GM19467 (cell line): ENCODE data around the gene GBGT1.

ENCODE experiments used
- ATAC-seq: cut with Tn5 transposase; IDR thresholded peaks from one replicate; pipeline ENCODE4 v1.9.1; 2021; ENCODE audit warnings: mild to moderate bottlenecking, moderate library complexity; ENCODE audit not compliant: unreplicated experiment

The GBGT1 gene

GRCh38 chr9:133117271-133118178 is 46.2 kb downstream of the GBGT1 start:
- ATAC-seq: no peak

- no peak for ATAC-seq
Observed at GRCh38 chr9:133116346-133117231, 47.1 kb downstream of the GBGT1 start.

DNA sequence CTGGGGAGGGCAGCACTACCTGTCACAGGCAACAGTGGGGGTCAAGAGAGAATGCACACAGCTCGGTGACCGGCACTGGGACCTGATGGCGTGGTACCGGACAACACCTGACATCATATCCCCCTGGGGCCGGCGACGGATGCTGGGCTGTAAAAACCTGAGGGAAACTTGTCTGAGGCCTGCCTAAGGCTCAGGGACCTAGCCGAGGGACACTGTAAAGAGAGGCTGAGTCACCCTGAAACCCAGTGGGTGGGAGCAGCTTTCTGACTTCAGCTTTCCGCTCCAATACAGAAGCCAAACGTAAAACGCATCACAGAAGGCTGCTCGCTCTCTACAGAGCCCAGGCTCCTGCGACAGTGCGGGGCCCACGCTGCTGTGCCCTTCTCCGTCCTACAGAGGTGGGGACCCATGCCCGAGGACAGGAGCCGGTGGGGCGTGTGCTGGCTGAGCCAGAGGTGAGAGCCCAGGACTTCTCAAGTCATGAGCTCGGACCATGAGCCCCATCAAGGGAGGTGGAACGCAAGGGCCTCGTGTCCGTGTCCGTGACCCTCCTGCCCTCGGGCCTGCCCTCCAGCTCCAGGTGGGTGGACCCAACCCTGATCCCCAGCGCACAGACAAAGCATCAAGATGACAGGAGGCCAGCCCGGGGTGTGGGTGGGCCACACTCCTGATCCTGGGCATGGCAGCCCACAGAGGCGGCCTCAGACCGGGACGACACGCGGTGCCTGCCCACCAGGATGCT is 47.9 kb downstream of the GBGT1 start:
- ATAC-seq: no peak

DNA sequence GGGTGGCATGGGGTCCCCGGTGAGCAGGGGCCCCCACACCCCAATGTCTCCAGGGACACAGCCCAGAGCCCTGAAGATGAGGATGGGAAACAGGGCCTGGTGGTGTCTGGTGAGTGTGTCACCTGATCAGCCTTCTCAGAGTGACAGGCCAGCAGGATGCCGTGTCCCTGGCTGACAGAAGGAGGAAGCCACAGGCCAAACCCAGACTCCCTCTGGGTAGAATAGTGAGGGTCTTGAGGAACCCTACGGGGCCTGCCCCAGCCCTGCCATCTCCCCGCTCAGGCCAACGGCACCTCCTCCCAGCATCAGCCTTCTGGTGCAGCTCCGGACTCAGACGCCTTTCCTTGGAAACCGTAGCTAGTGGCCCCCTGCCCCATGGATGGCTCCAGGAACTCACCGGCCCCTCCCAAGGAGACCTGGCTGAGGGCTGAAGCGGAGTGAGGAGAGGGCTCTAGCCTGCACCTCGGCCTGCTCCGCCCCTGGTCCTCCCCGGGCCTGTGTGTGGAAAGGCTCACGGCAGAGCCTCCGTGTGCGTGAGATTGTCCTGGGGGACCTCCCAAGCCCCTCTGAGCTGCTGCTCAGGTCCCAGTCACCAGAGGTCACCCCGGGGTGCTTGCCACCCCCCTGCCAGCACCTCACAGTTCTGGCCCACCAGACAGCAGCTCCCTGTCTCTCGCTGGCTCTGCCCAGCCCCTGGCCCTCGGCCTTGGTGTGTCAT is 48.7 kb downstream of the GBGT1 start:
- ATAC-seq: no peak

DNA sequence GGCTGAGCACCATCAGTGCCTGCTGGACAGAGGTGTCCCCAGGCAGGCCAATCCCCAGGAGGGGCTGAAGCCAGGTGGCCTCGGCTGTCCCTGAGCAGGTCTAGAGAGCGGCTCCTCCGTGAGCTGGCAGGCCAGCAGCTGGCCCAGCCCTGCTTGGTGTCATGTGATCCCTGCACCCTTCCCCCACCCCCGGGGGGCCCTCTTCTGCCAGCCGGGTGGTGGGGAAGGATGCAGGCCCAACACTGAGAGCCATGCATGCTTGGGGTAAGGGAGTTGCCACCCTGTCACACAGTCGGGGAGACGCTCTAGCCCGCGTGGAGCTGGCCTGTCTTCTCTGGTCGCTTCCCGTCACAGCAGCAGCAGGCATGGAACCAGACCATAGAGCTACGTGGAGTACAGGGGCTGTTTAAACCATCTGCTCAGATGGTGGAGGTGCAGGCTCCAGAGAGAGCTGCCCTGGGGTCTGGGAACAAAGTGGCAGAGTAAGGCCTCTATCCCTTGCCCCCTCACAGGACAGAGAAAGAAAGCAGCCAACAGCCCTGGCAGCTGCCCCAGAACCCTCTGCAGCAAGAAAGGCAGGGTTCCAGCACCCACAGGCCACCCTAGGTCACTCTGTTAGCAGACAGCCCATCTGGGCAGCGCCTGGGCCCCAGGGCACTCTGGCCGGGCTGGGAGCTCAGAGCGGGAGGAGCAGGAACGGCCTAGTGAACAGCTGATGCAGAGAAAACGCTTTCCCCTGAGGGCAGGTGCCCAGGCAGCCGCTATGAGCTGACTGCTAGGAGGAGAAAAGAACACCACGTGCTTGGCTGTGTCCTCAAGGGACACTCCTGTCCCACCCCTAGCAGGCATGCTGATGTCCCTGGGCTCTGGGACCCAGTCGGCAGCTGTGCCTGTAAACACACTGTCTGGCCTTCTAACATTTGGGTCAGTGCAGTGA is 49.5 kb downstream of the GBGT1 start:
- no peak for ATAC-seq

- no peak for ATAC-seq
Observed at GRCh38 chr9:133113163-133113948, 50.4 kb downstream of the GBGT1 start.

- no peak for ATAC-seq
Observed at GRCh38 chr9:133112663-133113026, 51.1 kb downstream of the GBGT1 start.

DNA sequence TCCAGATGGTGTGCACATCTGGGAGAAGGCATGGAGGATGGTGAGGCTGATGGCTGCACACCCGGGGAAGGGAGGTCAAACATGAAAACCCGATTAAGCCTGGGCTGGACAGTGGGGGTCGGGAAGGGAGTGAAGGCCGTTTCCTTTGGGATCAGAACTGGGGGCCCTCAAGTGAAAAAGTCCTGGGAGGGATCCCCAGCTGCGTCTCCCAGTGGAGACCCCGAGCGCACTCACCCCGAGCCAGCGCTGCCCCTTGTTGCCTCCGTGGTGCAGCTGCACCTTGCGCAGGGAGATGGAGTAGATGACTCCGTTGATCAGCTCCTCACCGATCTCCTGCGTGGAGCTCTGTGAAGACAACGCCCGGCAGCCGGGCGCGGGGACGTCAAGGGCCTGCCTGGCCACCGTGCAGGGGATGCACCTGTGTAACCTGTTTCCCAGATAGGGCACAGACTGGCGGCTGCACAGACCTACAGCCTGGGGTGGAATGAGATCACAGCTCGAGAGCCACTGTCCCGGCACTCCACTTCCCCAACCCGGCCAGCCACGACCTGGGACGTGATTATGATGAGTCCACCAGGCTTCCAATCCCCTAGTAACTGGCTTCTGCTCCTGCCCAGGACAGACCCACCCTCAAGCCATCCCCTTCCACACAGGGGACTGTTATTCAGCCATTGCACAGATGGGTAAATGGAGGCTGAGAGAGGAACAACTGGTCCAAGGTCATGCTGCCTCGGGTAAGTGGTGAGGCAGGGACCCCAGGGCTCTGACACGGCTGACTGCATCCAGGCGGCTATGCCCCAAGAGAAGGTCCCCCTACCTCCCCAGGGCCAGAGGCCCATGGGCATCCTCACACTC is 51.7 kb downstream of the GBGT1 start:
- ATAC-seq: no peak

DNA sequence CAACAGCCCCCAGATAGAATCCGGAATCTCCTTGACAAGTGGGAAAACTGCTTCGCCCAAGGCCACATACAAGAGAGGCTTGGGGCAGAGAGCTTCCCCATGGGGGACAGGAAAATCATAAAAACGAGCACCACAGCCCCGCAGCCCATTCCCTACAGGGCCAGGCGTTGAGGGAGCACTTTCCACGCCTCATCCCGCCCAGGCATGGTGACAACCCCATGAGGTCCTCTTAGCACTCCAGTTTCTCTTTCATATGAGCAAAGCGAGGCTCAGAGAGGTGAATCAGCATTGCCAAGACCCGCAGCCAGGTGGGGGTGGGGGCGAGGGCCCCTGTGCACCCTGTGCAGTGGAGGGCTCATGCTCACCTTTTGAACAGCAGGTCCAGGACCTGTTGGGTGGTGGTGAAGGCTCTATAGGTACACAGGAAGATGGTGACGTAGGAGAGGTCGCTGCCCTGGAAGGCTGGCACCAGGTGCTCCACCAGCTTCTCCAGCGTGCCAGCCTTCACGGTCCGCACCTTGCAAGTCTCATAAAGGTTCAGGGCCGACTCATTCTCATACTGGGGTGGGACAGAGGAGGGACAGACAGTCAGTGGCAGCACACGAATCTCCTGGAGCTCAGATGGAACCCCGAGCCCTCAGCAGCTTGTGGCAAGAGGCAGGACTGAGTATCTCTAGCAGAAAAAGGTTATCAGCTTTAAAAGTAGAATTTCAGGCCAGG is 53.6 kb downstream of the GBGT1 start:
- ATAC-seq: no peak

- no peak for ATAC-seq
Observed at GRCh38 chr9:133108794-133109641, 54.7 kb downstream of the GBGT1 start.

DNA sequence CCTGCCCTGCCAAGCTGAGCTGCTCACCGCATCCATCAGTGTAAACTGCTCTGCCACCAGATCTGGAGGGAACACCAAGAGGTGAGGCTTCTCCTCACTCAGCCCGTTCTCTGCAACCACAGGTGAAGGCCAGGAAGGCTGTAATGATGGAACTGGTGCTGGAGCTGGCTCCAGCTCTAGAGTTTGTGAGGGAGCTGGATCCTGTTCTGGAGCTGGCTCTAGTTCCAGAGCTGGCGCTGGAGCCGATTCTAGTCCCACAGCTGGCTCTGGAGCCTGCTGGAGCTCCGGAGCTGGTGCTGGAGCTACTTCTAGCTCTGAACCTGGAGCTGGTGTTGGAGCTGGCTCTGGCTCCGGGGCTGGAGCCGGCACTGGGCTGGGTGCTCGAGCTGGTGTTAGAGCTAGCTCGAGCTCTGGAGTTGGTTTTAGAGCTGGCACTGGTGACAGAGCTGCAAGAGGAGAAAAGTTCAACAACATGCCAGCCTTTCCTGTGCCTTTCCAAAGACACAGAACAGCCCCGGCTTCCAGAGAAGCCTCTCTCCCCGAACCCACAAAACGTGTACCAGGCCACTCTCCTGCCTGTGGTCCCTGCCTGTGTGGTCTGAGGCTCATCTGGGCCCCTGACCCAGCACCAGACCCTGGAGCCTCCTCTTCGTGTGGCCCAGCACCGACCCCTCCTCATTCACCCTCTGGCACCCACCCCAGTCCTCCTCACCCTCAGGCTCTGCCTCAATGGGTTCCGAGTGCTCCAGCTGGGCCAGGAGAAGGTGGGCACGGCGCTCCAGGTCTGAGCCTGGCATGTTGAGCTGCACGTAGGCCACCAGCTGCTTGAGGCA is 55.5 kb downstream of the GBGT1 start:
- ATAC-seq: no peak

GRCh38 chr9:133107245-133107722 is 56.4 kb downstream of the GBGT1 start:
- no peak for ATAC-seq

- no peak for ATAC-seq
Observed at GRCh38 chr9:133106511-133107244, 57.0 kb downstream of the GBGT1 start.

DNA sequence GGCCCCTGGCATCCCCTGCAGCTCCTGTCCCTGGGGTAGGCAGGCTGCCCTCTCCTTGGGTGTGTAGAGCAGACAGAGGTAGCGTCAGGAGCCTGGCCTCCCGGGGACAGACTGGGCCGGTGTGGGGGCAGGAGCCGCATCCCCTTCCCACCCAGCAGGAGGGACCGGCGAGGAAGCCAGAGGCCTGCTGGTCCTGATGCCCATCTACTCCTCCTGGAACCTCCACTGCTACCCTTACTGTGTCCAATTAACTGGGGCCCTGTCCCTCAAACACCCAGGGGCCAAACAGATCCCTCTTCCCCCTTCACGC is 58.3 kb downstream of the GBGT1 start:
- no peak for ATAC-seq
